WTC11 (cell line): ENCODE data around the gene TMEM131L. TPM values are rescaled to one million over a fixed set of nuclear protein-coding genes. Genes with fewer than 3 reads are reported as not detected.

Experiments
- ATAC-seq: fragments of 200-7000 bp; cut with Tn5 transposase; 2 replicates; pipeline ENCODE4 v1.10.0; 2021; ENCODE audit warnings: mild to moderate bottlenecking, moderate library complexity
- CTCF ChIA-PET: fragments of 300-600 bp; sonication (Branson Sonifier 250); formaldehyde crosslinking; loops from one replicate; lab custom pipeline; 2021; ENCODE audit warnings: antibody characterized with exemption; lab: Charles Lee
- POLR2A ChIA-PET: fragments of 350-600 bp; sonication (Branson Sonifier 250); formaldehyde crosslinking; loops from one replicate; lab custom pipeline; 2021; ENCODE audit warnings: antibody characterized with exemption; lab: Charles Lee
- DNase-seq: peaks from one replicate; pipeline ENCODE4 v3.0.0; 2021; ENCODE audit warnings: low spot score
- H3K27ac Mint-ChIP-seq: 2 replicates; pipeline ENCODE4 v1.8.0; 2021; ENCODE audit warnings: mixed read lengths
- H3K27me3 Mint-ChIP-seq: 2 replicates; pipeline ENCODE4 v1.8.0; 2021; ENCODE audit warnings: low read depth, mild to moderate bottlenecking, moderate library complexity, mixed read lengths
- H3K36me3 Mint-ChIP-seq: 2 replicates; pipeline ENCODE4 v1.8.0; 2021; ENCODE audit warnings: mixed read lengths
- H3K4me1 Mint-ChIP-seq: 2 replicates; pipeline ENCODE4 v1.8.0; 2022; ENCODE audit warnings: mixed read lengths
- H3K4me3 Mint-ChIP-seq: 2 replicates; pipeline ENCODE4 v1.8.0; 2021; ENCODE audit warnings: mild to moderate bottlenecking, moderate library complexity, mixed read lengths
- H3K9me3 Mint-ChIP-seq: 2 replicates; pipeline ENCODE4 v1.8.0; 2021; ENCODE audit warnings: mixed read lengths
- AR ChIP-seq: fragments of 250-450 bp; sonication (Bioruptor Pico); IDR thresholded peaks from 2 replicates; pipeline ENCODE4 v1.9.0; 2021; ENCODE audit warnings: mild to moderate bottlenecking
- ARID4B ChIP-seq: sonication (generic); formaldehyde crosslinking; IDR thresholded peaks from 2 replicates; pipeline ENCODE4 v1.8.0; 2023; ENCODE audit warnings: missing genetic modification reagents, mild to moderate bottlenecking, borderline replicate concordance
- ETV6 ChIP-seq: sonication (generic); formaldehyde crosslinking; IDR thresholded peaks from 2 replicates; pipeline ENCODE4 v1.8.1; 2022; ENCODE audit warnings: mild to moderate bottlenecking, missing genetic modification reagents
- GRHL2 ChIP-seq: fragments of 250-450 bp; sonication (Bioruptor Pico); IDR thresholded peaks from 2 replicates; pipeline ENCODE4 v1.8.0; 2022; ENCODE audit warnings: mild to moderate bottlenecking, moderate library complexity; ENCODE audit not compliant: insufficient replicate concordance, severe bottlenecking
- GTF2I ChIP-seq: fragments of 250-450 bp; sonication (Bioruptor Pico); conservative IDR thresholded peaks from 2 replicates; pipeline ENCODE4 v1.4.0; 2021; ENCODE audit warnings: mild to moderate bottlenecking
- JAZF1 ChIP-seq: fragments of 250-450 bp; sonication (Bioruptor Pico); IDR thresholded peaks from 2 replicates; pipeline ENCODE4 v1.9.0; 2021; ENCODE audit warnings: moderate library complexity, mild to moderate bottlenecking, inconsistent platforms
- MYBL2 ChIP-seq: sonication (generic); formaldehyde crosslinking; IDR thresholded peaks from 2 replicates; pipeline ENCODE4 v1.8.1; 2023; ENCODE audit warnings: mild to moderate bottlenecking, moderate library complexity, missing genetic modification reagents
- NFE2L1 ChIP-seq: sonication (generic); formaldehyde crosslinking; IDR thresholded peaks from 2 replicates; pipeline ENCODE4 v1.8.1; 2023; ENCODE audit warnings: missing genetic modification reagents
- NR1H2 ChIP-seq: sonication (generic); formaldehyde crosslinking; IDR thresholded peaks from 2 replicates; pipeline ENCODE4 v1.9.0; 2021; ENCODE audit warnings: mild to moderate bottlenecking, moderate library complexity, missing genetic modification reagents
- NR3C1 ChIP-seq: sonication (generic); formaldehyde crosslinking; conservative IDR thresholded peaks from 2 replicates; pipeline ENCODE4 v1.8.1; 2023; ENCODE audit warnings: low read depth, mild to moderate bottlenecking, missing genetic modification reagents
- PRRX2 ChIP-seq: fragments of 250-450 bp; sonication (Bioruptor Pico); IDR thresholded peaks from 2 replicates; pipeline ENCODE4 v1.8.0; 2021; ENCODE audit warnings: mild to moderate bottlenecking
- RORB ChIP-seq: fragments of 250-450 bp; sonication (Bioruptor Pico); IDR thresholded peaks from 2 replicates; pipeline ENCODE4 v1.9.0; 2021; ENCODE audit warnings: mild to moderate bottlenecking
- SMAD4 ChIP-seq: sonication (generic); formaldehyde crosslinking; IDR thresholded peaks from 2 replicates; pipeline ENCODE4 v1.8.0; 2022; ENCODE audit warnings: mild to moderate bottlenecking, missing genetic modification reagents
- TEAD1 ChIP-seq: sonication (generic); formaldehyde crosslinking; IDR thresholded peaks from 2 replicates; pipeline ENCODE4 v1.8.0; 2022; ENCODE audit warnings: mild to moderate bottlenecking, missing genetic modification reagents
- TEAD4 ChIP-seq: sonication (generic); formaldehyde crosslinking; IDR thresholded peaks from 2 replicates; pipeline ENCODE4 v1.8.0; 2022; ENCODE audit warnings: mild to moderate bottlenecking, missing genetic modification reagents
- ZNF138 ChIP-seq: sonication (generic); formaldehyde crosslinking; conservative IDR thresholded peaks from 2 replicates; pipeline ENCODE4 v1.8.1; 2022; ENCODE audit warnings: mild to moderate bottlenecking, moderate library complexity, missing genetic modification reagents
- ZNF396 ChIP-seq: fragments of 250-450 bp; sonication (Bioruptor Pico); IDR thresholded peaks from 2 replicates; pipeline ENCODE4 v1.8.0; 2021; ENCODE audit warnings: mild to moderate bottlenecking, moderate library complexity, borderline replicate concordance
- ZNF532 ChIP-seq: fragments of 250-450 bp; sonication (Bioruptor Pico); IDR thresholded peaks from 2 replicates; pipeline ENCODE4 v1.9.0; 2021; ENCODE audit warnings: mild to moderate bottlenecking, borderline replicate concordance
- total RNA-seq: library from RNA; stranded (reverse); gene quantifications from 3 replicates; pipeline ENCODE4 v1.2.3, GENCODE V29; 2021
- TF ChIP-seq, protein P1 (sequence below): sonication (generic); formaldehyde crosslinking; IDR thresholded peaks from 2 replicates; pipeline ENCODE4 v1.8.1; 2023; ENCODE audit warnings: mild to moderate bottlenecking, missing genetic modification reagents, borderline replicate concordance
- TF ChIP-seq, protein P2 (sequence below): sonication (generic); formaldehyde crosslinking; IDR thresholded peaks from 2 replicates; pipeline ENCODE4 v1.8.1; 2023; ENCODE audit warnings: mild to moderate bottlenecking, missing genetic modification reagents, moderate library complexity

The TMEM131L gene
- total RNA-seq, 1 experiment from 2014 or later: 26.7 TPM

DNA sequence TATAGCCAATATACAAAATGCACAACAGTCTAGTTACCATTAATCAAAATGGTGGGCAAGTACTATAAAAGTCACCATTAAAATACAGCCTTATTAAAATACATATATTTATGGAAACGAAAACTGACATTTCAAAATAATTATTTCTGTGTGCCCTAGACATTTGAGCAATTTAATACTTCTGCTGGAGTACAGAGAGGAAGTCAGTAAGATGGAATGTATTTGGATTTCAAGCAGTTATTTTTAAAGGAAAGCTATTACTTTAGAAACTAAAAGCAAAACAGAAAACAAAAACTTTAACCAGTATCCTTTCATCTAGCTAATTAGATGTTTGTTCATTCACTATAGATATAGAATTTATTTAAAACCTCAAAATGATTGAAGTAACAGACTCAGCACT is 180.1 kb downstream of the TMEM131L start:
- POLR2A ChIA-PET: no interaction called here
- Mint-ChIP-seq H3K27me3 (no peaks in the 10 kb centered on the region), H3K4me1 (peaks cover 13% of the 10 kb centered on the region), H3K9me3 (peaks cover 17% of the 10 kb centered on the region), H3K27ac (no peak overlapping the region), H3K4me3 (no peak overlapping the region), H3K36me3 (peaks cover 8% of the 10 kb centered on the region)
- ATAC-seq (no peak), DNase-seq (no peak)
- CTCF ChIA-PET: interaction anchor here (1.4 kb wide), 1 partner anchor 104 kb away, joined by 4 read pairs; no protein-coding TSS in a partner anchor
- TF ChIP-seq NR1H2 (no peak), NR3C1 (CRISPR knock-in tag) (no peak), ETV6 (CRISPR knock-in tag) (no peak), SMAD4 (CRISPR knock-in tag) (no peak), ZNF532 (CRISPR knock-in tag) (no peak), ZNF138 (CRISPR knock-in tag) (no peak), PRRX2 (CRISPR knock-in tag) (no peak), GRHL2 (CRISPR knock-in tag) (no peak), JAZF1 (CRISPR knock-in tag) (no peak), TEAD1 (no peak), ARID4B (CRISPR knock-in tag) (no peak), RORB (CRISPR knock-in tag) (no peak), NFE2L1 (CRISPR knock-in tag) (no peak)
- TF ChIP-seq, protein P1, sequence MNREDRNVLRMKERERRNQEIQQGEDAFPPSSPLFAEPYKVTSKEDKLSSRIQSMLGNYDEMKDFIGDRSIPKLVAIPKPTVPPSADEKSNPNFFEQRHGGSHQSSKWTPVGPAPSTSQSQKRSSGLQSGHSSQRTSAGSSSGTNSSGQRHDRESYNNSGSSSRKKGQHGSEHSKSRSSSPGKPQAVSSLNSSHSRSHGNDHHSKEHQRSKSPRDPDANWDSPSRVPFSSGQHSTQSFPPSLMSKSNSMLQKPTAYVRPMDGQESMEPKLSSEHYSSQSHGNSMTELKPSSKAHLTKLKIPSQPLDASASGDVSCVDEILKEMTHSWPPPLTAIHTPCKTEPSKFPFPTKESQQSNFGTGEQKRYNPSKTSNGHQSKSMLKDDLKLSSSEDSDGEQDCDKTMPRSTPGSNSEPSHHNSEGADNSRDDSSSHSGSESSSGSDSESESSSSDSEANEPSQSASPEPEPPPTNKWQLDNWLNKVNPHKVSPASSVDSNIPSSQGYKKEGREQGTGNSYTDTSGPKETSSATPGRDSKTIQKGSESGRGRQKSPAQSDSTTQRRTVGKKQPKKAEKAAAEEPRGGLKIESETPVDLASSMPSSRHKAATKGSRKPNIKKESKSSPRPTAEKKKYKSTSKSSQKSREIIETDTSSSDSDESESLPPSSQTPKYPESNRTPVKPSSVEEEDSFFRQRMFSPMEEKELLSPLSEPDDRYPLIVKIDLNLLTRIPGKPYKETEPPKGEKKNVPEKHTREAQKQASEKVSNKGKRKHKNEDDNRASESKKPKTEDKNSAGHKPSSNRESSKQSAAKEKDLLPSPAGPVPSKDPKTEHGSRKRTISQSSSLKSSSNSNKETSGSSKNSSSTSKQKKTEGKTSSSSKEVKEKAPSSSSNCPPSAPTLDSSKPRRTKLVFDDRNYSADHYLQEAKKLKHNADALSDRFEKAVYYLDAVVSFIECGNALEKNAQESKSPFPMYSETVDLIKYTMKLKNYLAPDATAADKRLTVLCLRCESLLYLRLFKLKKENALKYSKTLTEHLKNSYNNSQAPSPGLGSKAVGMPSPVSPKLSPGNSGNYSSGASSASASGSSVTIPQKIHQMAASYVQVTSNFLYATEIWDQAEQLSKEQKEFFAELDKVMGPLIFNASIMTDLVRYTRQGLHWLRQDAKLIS (CRISPR knock-in tag): no peak

DNA sequence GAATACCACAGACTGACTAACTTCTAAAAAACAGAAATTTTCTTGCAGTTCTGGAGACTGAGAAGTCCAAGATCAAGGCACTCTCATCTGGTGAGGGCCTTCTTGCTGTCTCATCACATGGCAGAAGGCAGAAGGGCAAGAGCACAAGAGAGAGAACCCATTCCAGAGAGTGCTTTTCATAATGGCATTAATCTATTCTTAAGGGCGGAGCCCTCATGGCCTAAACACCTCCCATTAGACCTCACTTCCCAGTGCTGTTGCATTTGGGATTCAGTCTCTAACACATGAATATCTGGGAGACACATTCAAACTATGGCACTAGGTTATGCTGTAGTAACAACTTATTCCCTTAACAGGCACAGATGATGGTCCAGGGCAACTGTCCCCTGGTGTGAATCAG is 180.8 kb downstream of the TMEM131L start:
- H3K9me3 Mint-ChIP-seq: peaks cover 17% of the 10 kb centered on the region
- POLR2A ChIA-PET: no interaction called here
- ATAC-seq (no peak), DNase-seq (no peak)
- peaks cover 8% of the 10 kb centered on the region for H3K36me3 Mint-ChIP-seq
- no peaks in the 10 kb centered on the region for H3K27me3 Mint-ChIP-seq
- H3K4me3 Mint-ChIP-seq: no peak overlapping the region
- CTCF ChIA-PET: interaction anchor here (0.6 to 1.4 kb wide), 3 partner anchors 37 to 511 kb away, joined by 3 to 4 read pairs (median 4); partner anchors contain the start of gene TLR2
- no peak overlapping the region for H3K27ac Mint-ChIP-seq
- H3K4me1 Mint-ChIP-seq: peaks cover 21% of the 10 kb centered on the region
- no peak for TF ChIP-seq AR (CRISPR knock-in tag)
- no peak for TF ChIP-seq TEAD4 (CRISPR knock-in tag)
- no peak for TF ChIP-seq ZNF396
- TF ChIP-seq, protein P2, sequence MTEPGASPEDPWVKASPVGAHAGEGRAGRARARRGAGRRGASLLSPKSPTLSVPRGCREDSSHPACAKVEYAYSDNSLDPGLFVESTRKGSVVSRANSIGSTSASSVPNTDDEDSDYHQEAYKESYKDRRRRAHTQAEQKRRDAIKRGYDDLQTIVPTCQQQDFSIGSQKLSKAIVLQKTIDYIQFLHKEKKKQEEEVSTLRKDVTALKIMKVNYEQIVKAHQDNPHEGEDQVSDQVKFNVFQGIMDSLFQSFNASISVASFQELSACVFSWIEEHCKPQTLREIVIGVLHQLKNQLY (CRISPR knock-in tag): no peak
- no peak for TF ChIP-seq GTF2I (CRISPR knock-in tag)
- TF ChIP-seq MYBL2 (CRISPR knock-in tag): no peak
